MCF 10A (cell line): ENCODE data around the gene PDIA2. TPM values are rescaled to one million over a fixed set of nuclear protein-coding genes. Genes with fewer than 3 reads are reported as not detected.

Experiments used
- BruUV-seq: library from RNA; stranded (reverse); fragments of 400-500 nt; replicated peaks from 2 replicates; lab custom pipeline; 2021; lab: Mats Ljungman, UMichigan
- CTCF ChIA-PET: fragments of 300-600 bp; sonication (Branson Sonifier 250); formaldehyde crosslinking; extraction: SDS; loops from one replicate; lab custom pipeline; 2021; ENCODE audit warnings: antibody characterized with exemption, inconsistent platforms; lab: Yijun Ruan, JAX
- POLR2A ChIA-PET: fragments of 300-600, 350-650 bp; sonication (Branson Sonifier 250); formaldehyde crosslinking; extraction: SDS; loops from one replicate; lab custom pipeline; 2020; ENCODE audit warnings: antibody characterized with exemption, inconsistent platforms; lab: Yijun Ruan, JAX
- DNase-seq: peaks from one replicate; pipeline ENCODE4 v3.0.0-alpha.2; 2018; ENCODE audit not compliant: unreplicated experiment
- H3K27ac Mint-ChIP-seq: one replicate; pipeline ENCODE4 v1.8.0; 2022; ENCODE audit warnings: mild to moderate bottlenecking, low read depth, mixed read lengths; ENCODE audit not compliant: unreplicated experiment
- H3K27me3 Mint-ChIP-seq: one replicate; pipeline ENCODE4 v1.8.0; 2022; ENCODE audit warnings: mixed read lengths; ENCODE audit not compliant: insufficient read depth, unreplicated experiment
- H3K36me3 Mint-ChIP-seq: one replicate; pipeline ENCODE4 v1.8.0; 2022; ENCODE audit warnings: mild to moderate bottlenecking, moderate library complexity, mixed read lengths; ENCODE audit not compliant: insufficient read depth, unreplicated experiment
- H3K4me1 Mint-ChIP-seq: one replicate; pipeline ENCODE4 v1.8.0; 2022; ENCODE audit warnings: mixed read lengths; ENCODE audit not compliant: insufficient read depth, unreplicated experiment
- H3K4me3 Mint-ChIP-seq: one replicate; pipeline ENCODE4 v1.8.0; 2022; ENCODE audit warnings: mild to moderate bottlenecking, moderate library complexity, mixed read lengths; ENCODE audit not compliant: unreplicated experiment
- H3K9me3 Mint-ChIP-seq: one replicate; pipeline ENCODE4 v1.8.0; 2022; ENCODE audit warnings: mixed read lengths; ENCODE audit not compliant: unreplicated experiment
- CTCF ChIP-seq: fragments of 200-600 bp; IDR thresholded peaks from one replicate; pipeline ENCODE4 v1.8.0; 2022; ENCODE audit warnings: antibody characterized with exemption, mild to moderate bottlenecking; ENCODE audit not compliant: unreplicated experiment
- intact Hi-C: fragments of 100-400 bp; cut with micrococcal nuclease; formaldehyde crosslinking; loops from 2 replicates; pipeline ENCODE4 v1.14.1; 2022
- total RNA-seq: library from RNA; stranded (reverse); gene quantifications from 2 replicates; pipeline ENCODE4 v1.2.3, GENCODE V29; 2022

Gene PDIA2
- total RNA-seq, 1 experiment from 2014 or later, result not detected

- H3K27me3 Mint-ChIP-seq, result no peaks in the 10 kb centered on the region
Measured at GRCh38 chr16:262121-262745, 20.7 kb upstream of the PDIA2 start.

GRCh38 chr16:263182-263774 lies 19.7 kb upstream of the PDIA2 start:
- no peaks in the 10 kb centered on the region for H3K27me3 Mint-ChIP-seq
- ChIA-PET POLR2A (no interaction called here), CTCF (interaction anchor here (0.6 kb wide), 2 partner anchors 82 to 158 kb away, joined by 3 read pairs; no protein-coding TSS in a partner anchor)
- H3K9me3 Mint-ChIP-seq, result no peaks in the 10 kb centered on the region
- no peak for TF ChIP-seq CTCF
- H3K27ac Mint-ChIP-seq, result no peak overlapping the region
- H3K4me1 Mint-ChIP-seq, result peaks cover 14% of the 10 kb centered on the region
- DNase-seq, result no peak
- no TSS peak for BruUV-seq
- intact Hi-C loops, result no loop called here
- peaks cover 48% of the 10 kb centered on the region for H3K36me3 Mint-ChIP-seq
- no peak overlapping the region for H3K4me3 Mint-ChIP-seq

More at GRCh38 chr16:262121-262745, 20.7 kb upstream of the PDIA2 start:
- H3K4me3 Mint-ChIP-seq, result no peak overlapping the region
- H3K36me3 Mint-ChIP-seq, result peaks cover 58% of the 10 kb centered on the region
- CTCF ChIA-PET, result no interaction called here
- peaks cover 13% of the 10 kb centered on the region for H3K4me1 Mint-ChIP-seq
- DNase-seq, result no peak
- TF ChIP-seq CTCF, result no peak
- H3K9me3 Mint-ChIP-seq, result no peaks in the 10 kb centered on the region
- POLR2A ChIA-PET, result no interaction called here
- H3K27ac Mint-ChIP-seq, result no peak overlapping the region
- intact Hi-C loops, result no loop called here
- no TSS peak for BruUV-seq

GRCh38 chr16:263944-264343 lies 19.0 kb upstream of the PDIA2 start:
- H3K4me3 Mint-ChIP-seq, result no peak overlapping the region
- H3K9me3 Mint-ChIP-seq, result no peaks in the 10 kb centered on the region
- ChIA-PET CTCF (interaction anchor here (0.6 kb wide), 1 partner anchor 158 kb away, joined by 3 read pairs; no protein-coding TSS in a partner anchor), POLR2A (interaction anchor here (1.5 kb wide), 1 partner anchor 29 kb away, joined by 6 read pairs; the partner anchor contains the start of gene FAM234A)
- no peak overlapping the region for H3K27ac Mint-ChIP-seq
- no peaks in the 10 kb centered on the region for H3K27me3 Mint-ChIP-seq
- peaks cover 18% of the 10 kb centered on the region for H3K4me1 Mint-ChIP-seq
- BruUV-seq, result no TSS peak
- H3K36me3 Mint-ChIP-seq, result peaks cover 47% of the 10 kb centered on the region
- TF ChIP-seq CTCF, result no peak
- intact Hi-C loops, result no loop called here
- DNase-seq, result no peak

GRCh38 chr16:264440-264951 lies 18.5 kb upstream of the PDIA2 start:
- no peak overlapping the region for H3K27ac Mint-ChIP-seq
- no peaks in the 10 kb centered on the region for H3K9me3 Mint-ChIP-seq
- DNase-seq, result no peak
- H3K36me3 Mint-ChIP-seq, result peaks cover 43% of the 10 kb centered on the region
- H3K4me1 Mint-ChIP-seq, result peaks cover 18% of the 10 kb centered on the region
- no peak for TF ChIP-seq CTCF
- ChIA-PET POLR2A (interaction anchor here (1.5 kb wide), 1 partner anchor 29 kb away, joined by 6 read pairs; the partner anchor contains the start of gene FAM234A), CTCF (no interaction called here)
- no TSS peak for BruUV-seq
- no peak overlapping the region for H3K4me3 Mint-ChIP-seq
- H3K27me3 Mint-ChIP-seq, result no peaks in the 10 kb centered on the region
- intact Hi-C loops, result no loop called here
